ENCODE results near the gene KCTD1. TPM values are rescaled to one million over a fixed set of nuclear protein-coding genes. Genes with fewer than 3 reads are reported as not detected.

The KCTD1 gene
- total and polyA plus RNA-seq, 2 donors (not counting 1 experiment from before 2014, with no cell fraction given): 4.2 to 8.4 TPM

DNA sequence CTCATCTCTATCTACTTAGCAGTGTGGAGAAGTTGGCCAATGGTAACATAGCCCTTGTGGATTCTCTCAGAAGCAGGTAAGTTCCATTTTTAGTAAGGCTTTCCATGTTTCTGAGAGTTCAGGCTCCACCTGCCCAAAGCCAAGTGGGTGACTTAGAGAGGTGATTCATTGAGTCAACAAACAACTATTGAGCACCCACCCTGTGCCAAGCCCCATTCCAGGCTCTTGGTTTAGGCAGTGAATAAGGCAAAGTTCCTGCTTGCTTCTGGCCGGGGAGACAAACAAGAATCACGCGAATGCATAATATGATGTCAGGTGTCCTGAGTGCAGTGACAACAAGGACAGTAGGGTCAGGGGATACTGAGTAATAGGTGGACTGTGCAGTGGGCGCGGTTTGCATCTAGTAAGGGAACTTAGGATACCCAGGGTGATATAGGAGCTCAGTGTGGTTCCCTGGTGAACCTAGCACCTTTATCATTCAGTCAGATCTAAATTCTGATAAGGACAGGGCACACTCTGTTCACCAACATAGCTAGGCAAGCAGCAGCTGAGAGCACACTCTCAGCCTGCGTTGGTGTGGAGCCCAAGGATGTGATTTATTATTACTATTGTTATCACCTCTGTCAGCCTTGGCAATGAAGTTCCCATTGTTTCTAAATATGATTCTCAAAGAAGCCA lies 31.7 kb upstream of the KCTD1 start:
- Histone ChIP-seq H3K9ac (ENCODE audit: insufficient read depth, low read length) (no peak overlapping the region), H4K20me1 (ENCODE audit: control insufficient read depth, extremely low read depth, insufficient read depth, low read length) (no peaks in the 10 kb centered on the region), H3K79me2 (ENCODE audit: control insufficient read depth, insufficient read depth, low read length) (no peaks in the 10 kb centered on the region), H3K4me3 (replicated peaks in 1 of 4; ENCODE audit: control extremely low read depth in 1 of 4, insufficient read depth in 1 of 4, low read depth in 3 of 4, low read length in 4 of 4) (no peak overlapping the region), H3K4me2 (ENCODE audit: extremely low read depth, insufficient read depth, low read length) (no peak overlapping the region), H2AFZ (ENCODE audit: low read length) (no peak overlapping the region), H3K9me3 (ENCODE audit: control insufficient read depth, insufficient read depth, low read depth, low read length) (no peaks in the 10 kb centered on the region), H3K36me3 (ENCODE audit: control insufficient read depth, insufficient read depth, low read length) (no peaks in the 10 kb centered on the region), H3K27me3 (ENCODE audit: control insufficient read depth, insufficient read depth, low read length) (peaks cover 6% of the 10 kb centered on the region), H3K27ac (ENCODE audit: insufficient read depth, low read length) (no peak overlapping the region), H3K4me1 (ENCODE audit: control insufficient read depth, extremely low read depth, insufficient read depth, low read length) (no peaks in the 10 kb centered on the region)
- peak in 1 of 2 donors; percentile 21 for DNase-seq (ENCODE audit: low read depth in 2 of 2)
- TF ChIP-seq, protein P1, sequence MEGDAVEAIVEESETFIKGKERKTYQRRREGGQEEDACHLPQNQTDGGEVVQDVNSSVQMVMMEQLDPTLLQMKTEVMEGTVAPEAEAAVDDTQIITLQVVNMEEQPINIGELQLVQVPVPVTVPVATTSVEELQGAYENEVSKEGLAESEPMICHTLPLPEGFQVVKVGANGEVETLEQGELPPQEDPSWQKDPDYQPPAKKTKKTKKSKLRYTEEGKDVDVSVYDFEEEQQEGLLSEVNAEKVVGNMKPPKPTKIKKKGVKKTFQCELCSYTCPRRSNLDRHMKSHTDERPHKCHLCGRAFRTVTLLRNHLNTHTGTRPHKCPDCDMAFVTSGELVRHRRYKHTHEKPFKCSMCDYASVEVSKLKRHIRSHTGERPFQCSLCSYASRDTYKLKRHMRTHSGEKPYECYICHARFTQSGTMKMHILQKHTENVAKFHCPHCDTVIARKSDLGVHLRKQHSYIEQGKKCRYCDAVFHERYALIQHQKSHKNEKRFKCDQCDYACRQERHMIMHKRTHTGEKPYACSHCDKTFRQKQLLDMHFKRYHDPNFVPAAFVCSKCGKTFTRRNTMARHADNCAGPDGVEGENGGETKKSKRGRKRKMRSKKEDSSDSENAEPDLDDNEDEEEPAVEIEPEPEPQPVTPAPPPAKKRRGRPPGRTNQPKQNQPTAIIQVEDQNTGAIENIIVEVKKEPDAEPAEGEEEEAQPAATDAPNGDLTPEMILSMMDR (conservative IDR thresholded peaks at IDR 0.05 in 1 of 2, IDR thresholded peaks at IDR 0.05 in 1 of 2; ENCODE audit: low read depth in 1 of 2, low read length in 2 of 2): no peak
- no peak for TF ChIP-seq EZH2 (IDR thresholded peaks at IDR 0.05; ENCODE audit: low read length, missing control alignments)

DNA sequence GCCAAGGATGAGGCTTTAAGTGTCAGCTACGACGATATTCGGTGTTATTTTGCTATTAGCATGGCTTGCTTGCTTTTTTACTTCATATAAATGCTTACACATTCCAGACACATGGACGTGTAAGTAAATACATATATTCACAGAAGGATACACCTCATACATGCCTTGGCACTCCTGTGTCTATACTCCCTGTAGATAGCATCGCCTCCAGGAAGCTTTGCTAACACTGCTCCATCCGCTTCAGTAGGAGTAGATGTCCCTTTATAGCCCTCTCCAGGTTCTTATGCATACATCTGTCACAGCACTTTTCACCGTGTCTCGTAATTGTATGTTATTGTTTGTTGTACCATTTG lies 27.5 kb upstream of the KCTD1 start:
- H4K20me1 ChIP-seq (ENCODE audit: control insufficient read depth, extremely low read depth, insufficient read depth, low read length): no peaks in the 10 kb centered on the region
- no peaks in the 10 kb centered on the region for H3K9me3 ChIP-seq (ENCODE audit: control insufficient read depth, insufficient read depth, low read depth, low read length)
- H3K27ac ChIP-seq (ENCODE audit: insufficient read depth, low read length): no peak overlapping the region
- no peak overlapping the region for H3K4me2 ChIP-seq (ENCODE audit: extremely low read depth, insufficient read depth, low read length)
- no peak overlapping the region for H2AFZ ChIP-seq (ENCODE audit: low read length)
- no peaks in the 10 kb centered on the region for H3K79me2 ChIP-seq (ENCODE audit: control insufficient read depth, insufficient read depth, low read length)
- peak overlapping the region in 1 of 4 experiments; percentile 62 for H3K4me3 ChIP-seq (replicated peaks in 1 of 4; ENCODE audit: control extremely low read depth in 1 of 4, insufficient read depth in 1 of 4, low read depth in 3 of 4, low read length in 4 of 4)
- DNase-seq (ENCODE audit: low read depth in 2 of 2): no peak
- no peak overlapping the region for H3K9ac ChIP-seq (ENCODE audit: insufficient read depth, low read length)
- TF ChIP-seq, protein P1 (conservative IDR thresholded peaks at IDR 0.05 in 1 of 2, IDR thresholded peaks at IDR 0.05 in 1 of 2; ENCODE audit: low read depth in 1 of 2, low read length in 2 of 2): no peak
- TF ChIP-seq EZH2 (IDR thresholded peaks at IDR 0.05; ENCODE audit: low read length, missing control alignments): no peak
- H3K27me3 ChIP-seq (ENCODE audit: control insufficient read depth, insufficient read depth, low read length): peaks cover 9% of the 10 kb centered on the region
- no peaks in the 10 kb centered on the region for H3K36me3 ChIP-seq (ENCODE audit: control insufficient read depth, insufficient read depth, low read length)
- H3K4me1 ChIP-seq (ENCODE audit: control insufficient read depth, extremely low read depth, insufficient read depth, low read length): no peaks in the 10 kb centered on the region

DNA sequence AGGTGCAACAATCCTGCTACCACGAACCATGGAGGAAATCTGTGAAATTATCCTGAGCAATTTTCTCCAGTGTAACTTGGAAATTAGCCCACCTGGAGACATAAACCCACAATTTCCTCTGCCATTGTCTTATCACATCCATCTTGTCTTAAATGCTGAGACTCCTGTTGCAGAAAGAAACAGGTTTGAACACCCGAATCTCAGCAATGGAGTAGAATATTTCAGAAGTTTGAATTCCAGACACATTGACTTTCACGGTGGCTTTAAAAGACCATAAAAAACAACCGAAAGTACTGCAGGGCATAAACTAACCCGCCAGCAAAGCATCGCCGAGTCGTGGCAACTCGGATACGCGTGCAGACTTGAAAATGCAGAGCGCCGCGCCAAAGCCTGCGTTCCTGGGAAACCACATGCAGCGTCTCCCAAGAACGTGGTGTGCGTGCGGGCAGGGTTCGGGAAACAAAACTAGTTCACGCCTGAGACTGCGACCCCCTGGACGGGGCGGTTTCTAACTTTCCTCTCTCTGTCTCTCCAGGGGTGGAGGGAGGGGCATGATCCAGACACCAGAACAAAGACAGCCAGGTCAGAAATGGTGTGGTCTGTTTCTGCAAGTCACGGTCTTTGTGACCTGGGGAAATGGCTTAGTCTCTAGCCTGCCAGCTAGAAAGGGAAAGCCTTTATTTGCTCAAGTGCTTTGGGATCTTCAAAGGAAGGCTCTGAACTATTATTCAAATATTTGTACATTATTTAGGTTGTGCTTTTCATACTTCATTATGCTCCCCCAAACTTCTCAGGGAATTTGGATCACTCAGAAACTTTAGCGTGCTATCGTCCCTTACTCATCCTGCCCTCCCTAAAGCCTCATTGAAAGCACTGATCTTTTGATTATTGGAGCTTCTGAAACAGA lies 26.9 kb upstream of the KCTD1 start:
- H3K27ac ChIP-seq (ENCODE audit: insufficient read depth, low read length): no peak overlapping the region

More for the DNA sequence above, 26.9 kb upstream of the KCTD1 start:
- Histone ChIP-seq H3K79me2 (ENCODE audit: control insufficient read depth, insufficient read depth, low read length) (no peaks in the 10 kb centered on the region), H3K4me3 (replicated peaks in 1 of 4; ENCODE audit: control extremely low read depth in 1 of 4, insufficient read depth in 1 of 4, low read depth in 3 of 4, low read length in 4 of 4) (peak overlapping the region; percentile 32 to 62 (median 44)), H3K36me3 (ENCODE audit: control insufficient read depth, insufficient read depth, low read length) (no peaks in the 10 kb centered on the region), H3K27me3 (ENCODE audit: control insufficient read depth, insufficient read depth, low read length) (peaks cover 9% of the 10 kb centered on the region), H2AFZ (ENCODE audit: low read length) (peak overlapping the region; percentile 48), H3K4me2 (ENCODE audit: extremely low read depth, insufficient read depth, low read length) (peak overlapping the region; percentile 81), H3K9ac (ENCODE audit: insufficient read depth, low read length) (no peak overlapping the region), H3K4me1 (ENCODE audit: control insufficient read depth, extremely low read depth, insufficient read depth, low read length) (no peaks in the 10 kb centered on the region), H4K20me1 (ENCODE audit: control insufficient read depth, extremely low read depth, insufficient read depth, low read length) (no peaks in the 10 kb centered on the region), H3K9me3 (ENCODE audit: control insufficient read depth, insufficient read depth, low read depth, low read length) (no peaks in the 10 kb centered on the region)
- no peak for TF ChIP-seq EZH2 (IDR thresholded peaks at IDR 0.05; ENCODE audit: low read length, missing control alignments)
- TF ChIP-seq, protein P1 (conservative IDR thresholded peaks at IDR 0.05 in 1 of 2, IDR thresholded peaks at IDR 0.05 in 1 of 2; ENCODE audit: low read depth in 1 of 2, low read length in 2 of 2): no peak
- DNase-seq (ENCODE audit: low read depth in 2 of 2): peak; percentile 41 to 75

Measured in fibroblast of lung (primary cell).